ENCODE data around the gene SDK2.

SDK2 gene

DNA sequence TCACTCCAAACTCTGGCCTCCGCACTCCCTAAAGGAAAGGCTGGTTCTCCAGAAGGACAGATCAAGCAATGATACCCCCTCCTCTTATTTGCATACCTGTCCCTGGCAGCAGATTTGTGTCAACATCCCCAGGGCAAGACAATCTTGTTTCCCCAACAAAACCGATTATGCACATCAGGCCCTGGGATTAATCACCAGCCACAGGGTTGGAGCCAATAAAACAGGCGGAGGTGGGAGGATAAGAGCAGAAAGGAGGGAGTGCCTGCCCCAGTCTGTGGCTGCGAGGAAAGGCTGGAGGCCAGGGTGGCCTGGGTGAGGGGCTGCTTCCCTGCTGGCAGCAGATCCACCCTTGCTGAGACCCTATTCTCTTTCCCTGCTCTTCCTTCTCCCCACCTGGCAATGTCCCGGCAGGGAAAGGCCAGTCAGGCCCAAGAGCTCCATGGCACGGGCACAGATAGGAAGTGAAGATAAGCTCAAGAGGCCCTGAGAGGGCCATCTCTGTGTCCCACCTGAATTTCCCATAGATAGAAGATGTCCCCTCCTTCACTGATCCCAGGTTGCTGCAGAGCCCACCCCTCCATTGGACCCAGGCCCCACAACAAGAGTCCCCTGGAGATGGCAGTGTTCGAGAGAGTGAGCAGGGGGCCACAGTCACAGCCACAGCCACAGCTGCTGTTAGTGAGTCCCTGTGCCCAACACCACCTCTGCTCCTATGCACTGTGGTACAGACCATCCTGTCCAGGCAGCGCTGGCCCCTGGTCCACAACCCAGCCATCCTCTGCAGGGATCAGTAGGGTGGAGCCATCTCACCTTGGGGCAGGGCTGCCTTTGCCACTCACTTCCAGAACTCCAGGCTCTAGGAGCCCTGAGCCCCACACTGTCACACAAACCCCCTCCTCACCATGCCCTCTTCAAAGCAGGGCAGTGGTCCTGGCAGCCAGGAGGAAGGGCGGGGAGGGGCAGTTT lies 137.5 kb downstream of the SDK2 start:
- H3K4me3 ChIP-seq (ENCODE audit: low read length) = no peak overlapping the region
- H3K27ac ChIP-seq (ENCODE audit: low read depth, low read length) = no peak overlapping the region
- H3K27me3 ChIP-seq (ENCODE audit: control insufficient read depth, insufficient read depth, low read length) = no peaks in the 10 kb centered on the region
- no peak overlapping the region for H3K9ac ChIP-seq (ENCODE audit: low read length)
- no peaks in the 10 kb centered on the region for H3K4me1 ChIP-seq (ENCODE audit: control insufficient read depth, insufficient read depth, low read length)
- no peaks in the 10 kb centered on the region for H3K36me3 ChIP-seq (ENCODE audit: control insufficient read depth, insufficient read depth, low read length)

DNA sequence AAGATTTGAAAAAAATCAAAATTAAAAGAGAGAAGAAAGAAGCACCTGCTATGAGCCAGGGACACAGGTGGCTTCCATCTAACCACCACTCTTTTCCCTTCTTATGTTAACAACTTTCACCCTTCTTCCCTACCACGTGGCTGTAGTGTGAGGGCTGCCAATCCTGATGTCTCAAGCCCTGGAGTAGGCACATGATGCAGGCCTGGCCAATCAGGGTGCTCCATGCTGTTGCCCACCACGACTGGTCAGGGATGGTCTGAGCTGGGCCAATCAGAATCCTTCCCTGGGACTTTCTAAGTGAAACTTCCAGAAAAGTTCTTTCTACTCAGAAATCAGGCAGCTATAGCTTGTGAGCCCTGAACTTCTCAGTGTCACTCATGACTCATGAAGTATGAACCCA lies 140.7 kb downstream of the SDK2 start:
- Histone ChIP-seq H3K27ac (ENCODE audit: low read depth, low read length) (no peak overlapping the region), H3K36me3 (ENCODE audit: control insufficient read depth, insufficient read depth, low read length) (no peaks in the 10 kb centered on the region), H3K4me1 (ENCODE audit: control insufficient read depth, insufficient read depth, low read length) (no peaks in the 10 kb centered on the region), H3K27me3 (ENCODE audit: control insufficient read depth, insufficient read depth, low read length) (no peaks in the 10 kb centered on the region), H3K4me3 (ENCODE audit: low read length) (no peak overlapping the region), H3K9ac (ENCODE audit: low read length) (no peak overlapping the region)

DNA sequence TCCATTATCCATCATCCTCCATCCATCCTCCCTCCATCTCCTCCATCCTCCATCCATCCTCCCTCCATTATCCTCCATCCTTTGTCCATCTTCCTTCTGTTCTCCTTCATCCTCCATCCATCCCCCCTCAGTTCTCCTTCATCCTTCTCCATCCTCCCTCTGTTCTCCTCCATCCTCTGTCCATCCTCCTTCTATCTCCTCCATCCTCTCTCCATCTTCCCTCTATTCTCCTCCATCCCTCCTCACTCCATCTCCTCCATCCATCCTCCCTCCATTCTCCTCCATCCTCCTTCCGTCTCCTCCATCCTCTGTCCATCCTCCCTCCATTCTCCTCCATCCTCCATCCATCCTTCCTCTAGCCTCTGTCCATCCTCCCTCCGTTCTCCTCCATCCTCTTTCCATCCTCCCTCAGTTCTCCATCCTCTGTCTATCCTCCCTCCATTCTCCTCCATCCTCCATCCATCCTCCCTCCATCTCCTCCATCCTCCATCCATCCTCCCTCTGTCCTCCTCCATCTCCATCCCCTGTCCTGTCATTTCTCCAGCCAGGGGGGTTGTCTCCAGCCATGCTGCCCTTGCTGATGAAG lies 143.7 kb downstream of the SDK2 start:
- Histone ChIP-seq H3K9ac (ENCODE audit: low read length) (no peak overlapping the region), H3K4me1 (ENCODE audit: control insufficient read depth, insufficient read depth, low read length) (no peaks in the 10 kb centered on the region), H3K4me3 (ENCODE audit: low read length) (no peak overlapping the region), H3K27ac (ENCODE audit: low read depth, low read length) (no peak overlapping the region), H3K36me3 (ENCODE audit: control insufficient read depth, insufficient read depth, low read length) (no peaks in the 10 kb centered on the region), H3K27me3 (ENCODE audit: control insufficient read depth, insufficient read depth, low read length) (no peaks in the 10 kb centered on the region)

DNA sequence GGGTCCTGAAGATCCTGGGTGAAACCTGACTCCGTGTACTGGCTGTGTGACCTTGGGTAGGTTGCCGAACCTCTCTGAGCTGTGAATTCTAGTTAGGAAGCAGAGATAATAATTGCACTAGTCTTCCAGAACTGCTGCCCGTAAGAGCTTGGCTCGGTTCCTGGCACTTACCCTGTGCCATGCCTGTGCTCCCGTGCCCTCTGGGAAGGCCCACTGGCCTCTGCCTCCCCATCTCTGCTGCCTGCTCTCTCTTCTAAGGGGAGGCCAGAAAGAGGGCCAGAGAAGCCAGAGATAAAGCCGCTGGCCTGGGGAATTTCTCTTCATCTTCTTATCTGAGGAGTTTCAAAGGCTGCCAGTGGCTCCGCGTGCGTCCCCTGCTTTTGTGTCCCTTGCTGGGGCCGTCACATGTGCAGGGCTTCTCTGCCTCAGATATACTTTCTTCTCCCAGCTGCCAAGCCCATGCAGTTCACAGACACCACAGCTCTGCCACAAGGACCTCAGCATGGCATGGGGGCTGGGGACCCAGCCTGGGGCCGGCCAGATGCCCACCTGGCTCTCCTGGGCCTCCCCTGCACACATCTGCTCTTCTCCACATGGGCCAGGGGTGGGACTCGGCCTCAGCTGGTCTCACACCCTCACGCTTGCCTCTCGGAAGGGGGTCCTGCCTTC lies 145.2 kb downstream of the SDK2 start:
- no peak overlapping the region for H3K9ac ChIP-seq (ENCODE audit: low read length)
- no peaks in the 10 kb centered on the region for H3K4me1 ChIP-seq (ENCODE audit: control insufficient read depth, insufficient read depth, low read length)
- no peak overlapping the region for H3K27ac ChIP-seq (ENCODE audit: low read depth, low read length)
- no peaks in the 10 kb centered on the region for H3K27me3 ChIP-seq (ENCODE audit: control insufficient read depth, insufficient read depth, low read length)
- no peak overlapping the region for H3K4me3 ChIP-seq (ENCODE audit: low read length)
- H3K36me3 ChIP-seq (ENCODE audit: control insufficient read depth, insufficient read depth, low read length) = no peaks in the 10 kb centered on the region

DNA sequence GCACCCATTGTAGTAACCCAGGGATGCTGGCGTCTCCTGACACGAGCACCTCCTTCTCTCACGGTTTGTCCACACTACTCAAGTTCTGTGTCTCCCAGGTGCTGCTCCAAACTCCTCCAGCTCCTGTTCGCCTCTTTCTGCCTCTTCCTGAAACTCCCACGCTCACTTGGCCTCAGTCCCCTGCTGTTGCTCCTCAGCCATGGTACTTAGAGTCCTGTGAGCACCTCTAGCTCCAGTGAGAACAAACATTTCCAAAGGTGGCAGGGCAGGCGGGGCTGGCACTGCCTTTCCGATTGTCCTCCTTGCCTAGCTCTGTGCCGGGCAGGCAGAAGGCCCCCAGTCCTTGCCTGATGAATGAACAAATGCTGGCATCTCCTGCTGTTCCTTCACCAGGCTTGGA lies 146.1 kb downstream of the SDK2 start:
- Histone ChIP-seq H3K9ac (ENCODE audit: low read length) (no peak overlapping the region), H3K27me3 (ENCODE audit: control insufficient read depth, insufficient read depth, low read length) (no peaks in the 10 kb centered on the region), H3K4me3 (ENCODE audit: low read length) (no peak overlapping the region), H3K4me1 (ENCODE audit: control insufficient read depth, insufficient read depth, low read length) (no peaks in the 10 kb centered on the region), H3K36me3 (ENCODE audit: control insufficient read depth, insufficient read depth, low read length) (no peaks in the 10 kb centered on the region), H3K27ac (ENCODE audit: low read depth, low read length) (no peak overlapping the region)

DNA sequence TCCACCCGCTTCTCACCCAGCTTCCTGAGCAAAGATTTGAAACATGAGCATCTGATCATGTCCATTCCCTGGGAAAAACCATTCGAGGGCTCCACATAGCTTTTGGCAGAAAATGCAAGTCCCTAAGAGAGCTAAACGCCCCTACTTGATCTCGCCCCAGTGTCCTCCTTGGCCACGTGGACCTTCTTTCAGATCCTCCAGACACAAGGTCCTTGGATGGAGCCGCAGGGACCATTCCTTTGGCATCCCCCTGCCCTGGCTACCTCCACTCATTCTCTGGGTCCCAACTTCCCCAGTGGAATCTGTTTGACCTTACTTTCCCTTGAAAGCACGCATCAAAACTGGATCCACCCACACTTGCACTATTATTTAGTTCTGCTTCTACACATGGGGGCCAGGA lies 146.5 kb downstream of the SDK2 start:
- Histone ChIP-seq H3K9ac (ENCODE audit: low read length) (no peak overlapping the region), H3K36me3 (ENCODE audit: control insufficient read depth, insufficient read depth, low read length) (no peaks in the 10 kb centered on the region), H3K27ac (ENCODE audit: low read depth, low read length) (no peak overlapping the region), H3K4me3 (ENCODE audit: low read length) (no peak overlapping the region), H3K4me1 (ENCODE audit: control insufficient read depth, insufficient read depth, low read length) (no peaks in the 10 kb centered on the region), H3K27me3 (ENCODE audit: control insufficient read depth, insufficient read depth, low read length) (peaks cover 1% of the 10 kb centered on the region)

DNA sequence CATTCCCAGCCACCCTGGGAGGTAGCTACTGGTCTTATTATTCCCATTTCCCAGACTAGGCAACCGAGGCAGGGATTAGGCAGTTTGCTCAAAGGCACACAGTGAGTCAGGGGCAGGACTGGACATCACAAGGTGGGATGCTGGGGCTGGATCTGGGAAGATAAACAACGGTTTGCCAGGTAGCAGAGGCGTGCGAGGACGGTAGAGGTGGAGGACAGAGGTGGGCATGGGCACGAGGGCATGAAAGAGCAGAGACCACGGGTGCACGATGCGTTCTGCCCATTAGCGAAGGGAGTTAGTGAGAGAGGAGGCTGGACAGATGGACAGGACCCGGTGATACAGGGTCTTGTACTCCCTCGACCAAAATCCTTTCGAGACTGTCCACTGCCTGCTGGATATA lies 148.0 kb downstream of the SDK2 start:
- Histone ChIP-seq H3K4me1 (ENCODE audit: control insufficient read depth, insufficient read depth, low read length) (no peaks in the 10 kb centered on the region), H3K9ac (ENCODE audit: low read length) (no peak overlapping the region), H3K27me3 (ENCODE audit: control insufficient read depth, insufficient read depth, low read length) (peaks cover 2% of the 10 kb centered on the region), H3K4me3 (ENCODE audit: low read length) (no peak overlapping the region), H3K36me3 (ENCODE audit: control insufficient read depth, insufficient read depth, low read length) (no peaks in the 10 kb centered on the region), H3K27ac (ENCODE audit: low read depth, low read length) (no peak overlapping the region)

DNA sequence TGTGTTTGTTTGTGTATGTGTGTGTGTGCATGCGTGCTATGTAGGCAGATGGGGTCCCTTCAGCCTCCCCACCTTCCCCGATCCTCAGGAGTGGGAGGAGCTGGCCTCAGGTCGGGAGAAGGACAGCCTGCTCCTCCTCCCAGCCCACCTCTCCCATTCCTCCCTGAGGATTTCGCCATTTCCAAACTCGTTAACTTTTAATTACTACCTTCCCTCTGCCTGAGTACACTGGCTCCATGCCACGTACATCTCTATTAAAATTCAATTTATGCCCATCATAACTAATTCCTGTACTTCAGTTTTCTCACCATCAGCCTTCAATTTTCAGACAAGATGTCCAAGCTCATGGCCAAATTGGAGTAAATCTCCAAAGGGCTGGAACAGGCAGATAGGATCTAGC lies 148.6 kb downstream of the SDK2 start:
- no peaks in the 10 kb centered on the region for H3K4me1 ChIP-seq (ENCODE audit: control insufficient read depth, insufficient read depth, low read length)
- H3K9ac ChIP-seq (ENCODE audit: low read length) = no peak overlapping the region
- H3K27me3 ChIP-seq (ENCODE audit: control insufficient read depth, insufficient read depth, low read length) = peaks cover 2% of the 10 kb centered on the region
- H3K27ac ChIP-seq (ENCODE audit: low read depth, low read length) = no peak overlapping the region
- H3K4me3 ChIP-seq (ENCODE audit: low read length) = no peak overlapping the region
- H3K36me3 ChIP-seq (ENCODE audit: control insufficient read depth, insufficient read depth, low read length) = no peaks in the 10 kb centered on the region

DNA sequence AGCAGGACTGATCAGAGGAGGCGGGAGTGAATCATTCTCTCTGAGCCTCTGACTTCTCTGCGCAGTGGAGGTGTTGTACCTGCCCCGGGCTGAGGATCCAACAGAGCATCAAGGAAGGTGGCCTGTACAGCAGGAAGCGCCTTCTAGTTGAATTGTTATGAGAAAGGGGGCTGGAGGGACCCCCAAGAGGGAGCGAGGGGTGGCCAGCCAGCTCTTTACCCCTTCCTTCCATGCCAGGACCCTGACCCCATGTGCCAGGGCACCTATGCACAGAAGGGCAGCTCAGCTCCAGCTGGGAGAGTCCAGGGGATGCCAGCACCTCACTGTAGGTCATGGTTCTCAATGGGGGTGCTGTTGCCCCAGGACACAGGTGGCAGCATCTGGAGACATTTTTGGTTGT lies 149.3 kb downstream of the SDK2 start:
- Histone ChIP-seq H3K27ac (ENCODE audit: low read depth, low read length) (no peak overlapping the region), H3K4me1 (ENCODE audit: control insufficient read depth, insufficient read depth, low read length) (no peaks in the 10 kb centered on the region), H3K4me3 (ENCODE audit: low read length) (no peak overlapping the region), H3K27me3 (ENCODE audit: control insufficient read depth, insufficient read depth, low read length) (peaks cover 2% of the 10 kb centered on the region), H3K36me3 (ENCODE audit: control insufficient read depth, insufficient read depth, low read length) (no peaks in the 10 kb centered on the region), H3K9ac (ENCODE audit: low read length) (no peak overlapping the region)

DNA sequence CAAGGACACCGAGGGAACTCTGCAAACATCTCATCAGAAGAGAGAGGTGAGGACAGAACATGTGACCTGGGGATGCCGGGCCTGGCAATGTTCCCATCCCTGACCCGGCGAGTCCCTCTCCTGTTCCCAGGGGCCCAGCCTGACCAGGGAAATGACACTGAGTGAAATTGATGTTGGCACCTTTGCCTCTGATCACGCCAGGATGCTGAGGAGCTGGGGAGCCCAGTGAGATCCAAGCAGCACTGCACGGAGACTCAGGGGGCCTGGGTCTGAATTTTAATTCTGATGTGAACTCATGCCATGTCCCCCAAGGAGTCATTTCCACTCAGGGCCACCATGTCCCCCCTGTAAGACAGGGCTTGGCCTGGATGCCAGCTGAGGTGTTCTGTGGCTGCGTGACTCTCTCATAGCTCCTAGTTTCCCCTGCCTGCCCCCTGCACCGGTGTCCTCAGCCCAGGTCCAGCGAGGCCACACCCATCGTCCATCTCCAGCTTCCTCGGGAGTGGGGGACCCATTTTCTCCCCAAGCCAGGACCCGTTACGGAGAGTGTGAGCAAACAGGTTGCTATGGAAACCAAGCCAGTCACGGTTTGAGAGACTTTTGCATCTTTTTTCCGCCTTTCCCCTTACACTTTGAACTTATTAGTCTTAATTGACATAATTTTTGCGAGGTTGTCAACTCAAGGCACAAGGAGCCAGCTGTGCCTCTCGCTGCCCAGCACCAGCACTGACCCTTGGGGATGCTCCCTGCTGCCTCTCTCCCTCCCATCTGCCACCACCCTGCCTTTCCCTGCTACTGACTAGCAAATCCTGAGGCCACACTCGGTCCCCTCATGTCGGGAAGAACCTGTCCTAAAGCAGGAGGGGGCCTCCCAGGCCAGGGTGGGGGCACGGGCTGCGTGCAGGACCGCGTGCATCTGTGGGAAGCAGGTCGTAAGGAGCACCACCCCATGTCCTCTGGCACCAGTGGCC lies 150.0 kb downstream of the SDK2 start:
- Histone ChIP-seq H3K4me1 (ENCODE audit: control insufficient read depth, insufficient read depth, low read length) (no peaks in the 10 kb centered on the region), H3K4me3 (ENCODE audit: low read length) (no peak overlapping the region), H3K27me3 (ENCODE audit: control insufficient read depth, insufficient read depth, low read length) (peaks cover 2% of the 10 kb centered on the region), H3K9ac (ENCODE audit: low read length) (no peak overlapping the region), H3K27ac (ENCODE audit: low read depth, low read length) (no peak overlapping the region), H3K36me3 (ENCODE audit: control insufficient read depth, insufficient read depth, low read length) (no peaks in the 10 kb centered on the region)

DNA sequence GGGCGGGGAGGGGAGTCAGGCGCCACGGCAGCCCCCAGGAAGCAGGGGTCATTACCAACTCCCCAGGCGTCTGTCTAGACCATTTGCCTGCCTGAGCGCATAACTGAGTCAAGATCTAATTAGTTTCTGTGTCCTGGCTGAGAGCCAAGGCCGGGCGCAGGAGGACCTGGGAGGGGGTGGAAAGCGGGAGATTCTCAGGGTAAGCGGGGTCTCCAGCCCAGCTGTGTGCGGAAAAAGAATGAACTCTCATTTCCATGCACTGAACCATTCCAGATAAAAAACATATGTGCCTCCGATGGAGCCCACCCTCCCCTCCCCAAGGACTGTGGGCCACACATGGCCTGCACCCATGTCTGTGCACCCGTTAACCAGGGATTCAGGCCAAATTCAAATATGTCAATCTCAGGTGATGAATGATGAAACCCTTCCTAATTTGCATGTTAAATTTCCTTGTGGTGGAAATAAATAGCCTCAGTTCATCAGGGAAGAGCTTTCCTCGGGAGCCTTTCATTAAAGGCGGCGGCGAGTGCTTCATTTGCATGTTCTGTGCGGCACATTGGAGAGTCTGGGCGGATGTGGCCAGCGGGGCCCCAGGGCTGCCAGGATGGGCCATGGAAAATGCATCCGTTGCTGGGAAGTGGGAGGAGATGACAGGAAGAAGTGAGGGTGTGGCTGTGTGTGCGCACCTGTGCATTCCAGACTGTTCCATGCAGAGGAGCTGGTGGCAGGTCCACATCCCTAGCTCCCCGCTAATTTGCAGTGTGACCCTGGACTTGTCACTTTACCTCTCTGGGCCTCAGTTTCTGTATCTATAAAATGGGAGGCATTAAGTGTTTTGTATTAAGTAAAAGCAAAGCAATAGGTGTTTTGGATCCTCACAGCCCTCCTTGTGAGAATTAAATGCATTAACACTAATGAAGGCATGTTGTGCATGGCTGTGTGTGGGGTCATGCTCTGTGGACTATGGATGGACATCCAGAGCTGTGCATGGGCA lies 151.1 kb downstream of the SDK2 start:
- Histone ChIP-seq H3K9ac (ENCODE audit: low read length) (no peak overlapping the region), H3K27me3 (ENCODE audit: control insufficient read depth, insufficient read depth, low read length) (peaks cover 2% of the 10 kb centered on the region), H3K27ac (ENCODE audit: low read depth, low read length) (no peak overlapping the region), H3K4me3 (ENCODE audit: low read length) (no peak overlapping the region), H3K4me1 (ENCODE audit: control insufficient read depth, insufficient read depth, low read length) (no peaks in the 10 kb centered on the region), H3K36me3 (ENCODE audit: control insufficient read depth, insufficient read depth, low read length) (no peaks in the 10 kb centered on the region)

Measured in rectal smooth muscle tissue (tissue), 1 donor.